Measurements from ENCODE around the gene RGS1. TPM values are rescaled to one million over a fixed set of nuclear protein-coding genes. Genes with fewer than 3 reads are reported as not detected.

The RGS1 gene
- total RNA-seq, 1 donor from 2014 or later: 27.8 TPM

DNA sequence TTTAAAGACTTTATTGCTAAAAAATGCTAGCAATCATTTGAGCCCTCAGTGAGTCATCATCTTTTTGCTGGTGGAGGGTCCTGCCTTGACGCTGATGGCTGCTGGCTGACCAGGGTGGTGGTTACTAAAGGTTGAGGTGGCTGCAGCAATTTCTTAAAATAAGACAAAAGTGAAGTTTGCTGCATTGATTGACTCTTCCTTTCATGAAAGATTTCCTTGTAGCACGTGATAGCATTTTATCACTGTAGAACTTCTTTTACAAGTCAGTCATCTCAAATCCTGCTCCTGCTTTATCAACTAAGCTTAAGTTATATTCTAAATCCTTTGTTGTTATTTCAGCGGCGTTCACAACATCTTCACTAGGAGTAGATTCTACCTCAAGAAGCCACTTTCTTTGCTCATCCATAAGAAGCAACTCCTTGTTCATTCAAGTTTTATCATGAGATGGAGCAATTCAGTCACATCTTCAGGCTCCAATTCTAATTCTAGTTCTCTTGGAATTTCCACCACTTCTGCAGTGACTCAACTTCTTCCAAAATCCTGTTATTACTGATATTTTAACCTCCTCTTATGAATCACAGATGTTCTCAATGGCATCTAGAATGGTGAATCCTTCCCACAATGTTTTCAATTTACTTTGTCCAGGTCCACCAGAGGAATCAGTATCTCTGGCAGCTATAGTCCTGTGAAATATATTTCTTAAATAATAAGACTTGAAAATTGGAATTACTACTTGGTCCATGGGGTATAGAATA is 17.6 kb upstream of the RGS1 start:
- intact Hi-C loops (cut with DNase I): no loop called here
- no peak for TF ChIP-seq CTCF (IDR thresholded peaks at IDR 0.05)
- no peaks in the 10 kb centered on the region for H3K27me3 ChIP-seq
- H3K27ac ChIP-seq: no peak overlapping the region
- no peaks in the 10 kb centered on the region for H3K4me1 ChIP-seq
- no peak for ATAC-seq
- no peak overlapping the region for H3K4me3 ChIP-seq
- no peaks in the 10 kb centered on the region for H3K9me3 ChIP-seq
- no peaks in the 10 kb centered on the region for H3K36me3 ChIP-seq
- no peak for DNase-seq

GRCh38 chr1:192559115-192560006 is 16.2 kb upstream of the RGS1 start:
- Histone ChIP-seq H3K4me1 (no peaks in the 10 kb centered on the region), H3K27me3 (no peaks in the 10 kb centered on the region), H3K4me3 (no peak overlapping the region), H3K36me3 (no peaks in the 10 kb centered on the region), H3K27ac (peak overlapping the region; percentile 52), H3K9me3 (no peaks in the 10 kb centered on the region)
- DNase-seq: no peak
- no peak for TF ChIP-seq CTCF (IDR thresholded peaks at IDR 0.05)
- no peak for ATAC-seq
- intact Hi-C loops (cut with DNase I): no loop called here

DNA sequence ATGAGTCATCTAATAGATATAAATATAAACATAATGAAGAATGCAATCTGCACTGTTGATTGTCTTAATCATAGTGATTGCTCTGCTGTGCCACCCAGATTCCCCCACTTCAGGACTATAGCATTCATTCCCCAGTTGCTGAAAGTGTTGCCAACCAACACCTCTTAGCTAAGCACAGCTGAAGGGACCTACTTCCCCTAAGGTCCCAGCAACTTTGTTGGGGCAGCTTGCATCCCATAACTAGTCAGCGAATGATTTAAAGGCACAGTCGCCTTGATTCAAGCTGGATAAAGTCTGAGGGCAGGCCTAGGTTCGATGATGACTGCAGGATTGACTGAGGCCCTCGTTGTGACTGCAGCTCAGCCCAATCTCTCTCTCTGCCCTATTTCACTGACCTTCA is 14.3 kb upstream of the RGS1 start:
- H3K4me1 ChIP-seq: no peaks in the 10 kb centered on the region
- H3K27ac ChIP-seq: no peak overlapping the region
- no peak for TF ChIP-seq CTCF (IDR thresholded peaks at IDR 0.05)
- DNase-seq (no peak), ATAC-seq (peak; percentile 27)
- H3K9me3 ChIP-seq: no peaks in the 10 kb centered on the region
- H3K27me3 ChIP-seq: no peaks in the 10 kb centered on the region
- intact Hi-C loops (cut with DNase I): no loop called here
- H3K36me3 ChIP-seq: no peaks in the 10 kb centered on the region
- no peak overlapping the region for H3K4me3 ChIP-seq

DNA sequence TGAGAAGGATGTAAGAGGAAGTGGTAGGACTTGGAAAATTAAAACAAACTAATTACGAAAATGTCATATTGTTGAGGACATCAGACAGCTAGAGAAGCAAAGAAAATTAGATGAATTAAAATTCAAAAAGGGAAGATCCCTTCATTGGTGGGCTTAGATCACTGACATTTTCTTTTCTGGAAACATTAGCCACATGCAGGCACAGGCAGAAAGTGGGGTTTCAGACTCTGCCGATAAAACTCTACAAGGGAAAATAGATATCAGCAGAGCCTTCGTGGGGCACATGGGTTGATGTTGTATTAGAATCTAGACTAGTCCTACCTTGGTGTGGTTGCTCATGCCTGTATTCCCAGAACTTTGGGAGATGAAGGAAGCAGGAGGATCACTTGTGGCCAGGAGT is 12.4 kb upstream of the RGS1 start:
- intact Hi-C loops (cut with DNase I): no loop called here
- Histone ChIP-seq H3K36me3 (no peaks in the 10 kb centered on the region), H3K27me3 (no peaks in the 10 kb centered on the region), H3K4me1 (no peaks in the 10 kb centered on the region), H3K4me3 (no peak overlapping the region), H3K9me3 (no peaks in the 10 kb centered on the region), H3K27ac (no peak overlapping the region)
- ATAC-seq: no peak
- no peak for DNase-seq
- no peak for TF ChIP-seq CTCF (IDR thresholded peaks at IDR 0.05)

DNA sequence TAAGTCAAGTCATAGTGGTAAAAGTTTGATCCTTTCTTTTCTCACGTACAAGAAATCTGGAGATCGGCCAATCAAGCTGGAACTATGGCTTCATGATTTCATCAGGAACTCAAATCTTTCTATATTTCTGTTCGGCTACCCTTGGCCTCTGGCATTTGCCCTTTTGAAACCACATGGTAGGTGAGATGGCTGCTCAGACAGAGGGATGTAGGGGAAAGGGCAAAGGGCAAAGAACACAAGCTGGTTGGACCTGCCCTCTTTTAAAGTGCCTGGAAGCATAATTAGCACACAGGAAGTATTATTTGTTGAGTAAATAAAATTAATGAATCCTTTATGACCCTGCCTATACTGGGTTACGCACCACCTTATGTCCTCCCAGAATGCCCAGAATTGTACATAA is 11.5 kb upstream of the RGS1 start:
- Histone ChIP-seq H3K9me3 (no peaks in the 10 kb centered on the region), H3K4me1 (no peaks in the 10 kb centered on the region), H3K4me3 (no peak overlapping the region), H3K27me3 (no peaks in the 10 kb centered on the region), H3K27ac (no peak overlapping the region), H3K36me3 (no peaks in the 10 kb centered on the region)
- intact Hi-C loops (cut with DNase I): no loop called here
- ATAC-seq: no peak
- DNase-seq: no peak
- no peak for TF ChIP-seq CTCF (IDR thresholded peaks at IDR 0.05)

Measured in upper lobe of right lung (tissue), 1 donor.